PC-9 (cell line): ENCODE measurements around the gene PLEKHA5. TPM values are rescaled to one million over a fixed set of nuclear protein-coding genes. Genes with fewer than 3 reads are reported as not detected.
"Not testable (repeated sequence)": the region's sequence is repeated elsewhere in the genome, so short reads cannot be mapped to it uniquely, and the experiment has no call there.

Experiments used
- BruUV-seq: library from RNA; stranded (reverse); fragments of 400-500 nt; replicated peaks from 2 replicates; lab custom pipeline; 2021; lab: Mats Ljungman, UMichigan
- CTCF ChIA-PET: fragments of 300-600 bp; sonication (Branson Sonifier 250); formaldehyde crosslinking; loops from one replicate; lab custom pipeline; 2022; ENCODE audit warnings: antibody characterized with exemption; lab: Charles Lee
- POLR2A ChIA-PET: fragments of 300-600 bp; sonication (Branson Sonifier 250); formaldehyde crosslinking; loops from one replicate; lab custom pipeline; 2022; ENCODE audit warnings: antibody characterized with exemption; ENCODE audit not compliant: unreplicated experiment; lab: Charles Lee
- DNase-seq, 2 experiments: peaks; one replicate each; pipeline versions ENCODE4 v3.0.0 to v3.0.0-alpha.2; 2015 to 2022; ENCODE audit warnings: mixed read lengths in 1 of 2
- H2AFZ ChIP-seq: fragments of 200-600 bp; sonication (generic); 2 replicates; pipeline ENCODE4 v1.8.1; 2017; ENCODE audit warnings: antibody characterized with exemption
- H3F3A ChIP-seq: fragments of 200-600 bp; sonication (generic); 2 replicates; pipeline ENCODE4 v1.8.1; 2017; ENCODE audit warnings: antibody characterized with exemption, mild to moderate bottlenecking, low read depth; ENCODE audit not compliant: insufficient read depth
- H3K27ac ChIP-seq: fragments of 200-600 bp; sonication (generic); 2 replicates; pipeline ENCODE4 v1.6.1; 2016; ENCODE audit warnings: mixed run types
- H3K27me3 ChIP-seq: fragments of 200-600 bp; sonication (generic); 2 replicates; pipeline ENCODE4 v1.6.1; 2016; ENCODE audit warnings: low read depth, mixed run types; ENCODE audit not compliant: insufficient read depth
- H3K36me3 ChIP-seq: fragments of 200-600 bp; sonication (generic); 2 replicates; pipeline ENCODE4 v1.6.1; 2016; ENCODE audit warnings: low read depth, mixed run types
- H3K4me1 ChIP-seq: fragments of 200-600 bp; sonication (generic); replicated peaks from 2 replicates; pipeline ENCODE4 v1.6.1; 2016; ENCODE audit warnings: mixed run types; ENCODE audit not compliant: insufficient read depth
- H3K4me2 ChIP-seq: fragments of 200-600 bp; sonication (generic); 2 replicates; pipeline ENCODE4 v1.6.1; 2017; ENCODE audit warnings: mixed run types
- H3K4me3 ChIP-seq: fragments of 200-600 bp; sonication (generic); 2 replicates; pipeline ENCODE4 v1.6.1; 2016; ENCODE audit warnings: mixed run types
- H3K79me2 ChIP-seq: fragments of 200-600 bp; sonication (generic); 2 replicates; pipeline ENCODE4 v1.6.1; 2017; ENCODE audit warnings: low read depth, mixed run types
- H3K9me2 ChIP-seq: fragments of 200-600 bp; sonication (generic); 2 replicates; pipeline ENCODE4 v1.8.1; 2017; ENCODE audit warnings: mild to moderate bottlenecking; ENCODE audit not compliant: insufficient read depth
- H3K9me3 ChIP-seq: fragments of 200-600 bp; sonication (generic); 2 replicates; pipeline ENCODE4 v1.8.1; 2016; ENCODE audit warnings: low read depth; ENCODE audit not compliant: insufficient read depth
- H4K20me1 ChIP-seq: fragments of 200-600 bp; sonication (generic); 2 replicates; pipeline ENCODE4 v1.8.1; 2017; ENCODE audit not compliant: insufficient read depth
- EZH2 ChIP-seq: fragments of 200-600 bp; sonication (generic); IDR thresholded peaks from 2 replicates; pipeline ENCODE4 v1.8.0; 2017; ENCODE audit warnings: antibody characterized with exemption, low read depth
- intact Hi-C: fragments of 100-400 bp; cut with micrococcal nuclease; formaldehyde crosslinking; loops from one replicate; pipeline ENCODE4 v1.10.0; 2022; ENCODE audit not compliant: unreplicated experiment
- total RNA-seq: library from RNA; stranded (reverse); gene quantifications from 2 replicates; pipeline ENCODE4 v1.2.3, GENCODE V29; 2021
- TF ChIP-seq, protein P1 (sequence below): fragments of 200-600 bp; sonication (generic); conservative IDR thresholded peaks from 2 replicates; pipeline ENCODE4 v1.6.1; 2017; ENCODE audit warnings: mixed run types, antibody characterized with exemption, mild to moderate bottlenecking, moderate library complexity

PLEKHA5 gene
- total RNA-seq, 1 experiment from 2014 or later, result 54.1 TPM

GRCh38 chr12:19227880-19228210 lies 98.3 kb downstream of the PLEKHA5 start:
- Histone ChIP-seq H3K27ac (no peak overlapping the region), H3K79me2 (peaks cover 4% of the 10 kb centered on the region; the same call in 1 of the 2 replicates), H2AFZ (no peak overlapping the region), H3K9me3 (peaks cover 3% of the 10 kb centered on the region; the same call in 1 of the 2 replicates), H3K4me1 (no peaks in the 10 kb centered on the region), H4K20me1 (0 out of 2 replicates have a peak, but pooled peaks cover 7% of the 10 kb centered on the region), H3K9me2 (no peaks in the 10 kb centered on the region), H3K36me3 (no peaks in the 10 kb centered on the region), H3F3A (no peaks in the 10 kb centered on the region), H3K4me3 (no peak overlapping the region), H3K27me3 (no peaks in the 10 kb centered on the region), H3K4me2 (no peak overlapping the region)
- CTCF ChIA-PET, result no interaction called here
- POLR2A ChIA-PET, result no interaction called here
- TF ChIP-seq, protein P1, sequence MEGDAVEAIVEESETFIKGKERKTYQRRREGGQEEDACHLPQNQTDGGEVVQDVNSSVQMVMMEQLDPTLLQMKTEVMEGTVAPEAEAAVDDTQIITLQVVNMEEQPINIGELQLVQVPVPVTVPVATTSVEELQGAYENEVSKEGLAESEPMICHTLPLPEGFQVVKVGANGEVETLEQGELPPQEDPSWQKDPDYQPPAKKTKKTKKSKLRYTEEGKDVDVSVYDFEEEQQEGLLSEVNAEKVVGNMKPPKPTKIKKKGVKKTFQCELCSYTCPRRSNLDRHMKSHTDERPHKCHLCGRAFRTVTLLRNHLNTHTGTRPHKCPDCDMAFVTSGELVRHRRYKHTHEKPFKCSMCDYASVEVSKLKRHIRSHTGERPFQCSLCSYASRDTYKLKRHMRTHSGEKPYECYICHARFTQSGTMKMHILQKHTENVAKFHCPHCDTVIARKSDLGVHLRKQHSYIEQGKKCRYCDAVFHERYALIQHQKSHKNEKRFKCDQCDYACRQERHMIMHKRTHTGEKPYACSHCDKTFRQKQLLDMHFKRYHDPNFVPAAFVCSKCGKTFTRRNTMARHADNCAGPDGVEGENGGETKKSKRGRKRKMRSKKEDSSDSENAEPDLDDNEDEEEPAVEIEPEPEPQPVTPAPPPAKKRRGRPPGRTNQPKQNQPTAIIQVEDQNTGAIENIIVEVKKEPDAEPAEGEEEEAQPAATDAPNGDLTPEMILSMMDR, result no peak
- TF ChIP-seq EZH2, result no peak
- DNase-seq, result no peak
- no TSS peak for BruUV-seq
- intact Hi-C loops, result no loop called here

DNA sequence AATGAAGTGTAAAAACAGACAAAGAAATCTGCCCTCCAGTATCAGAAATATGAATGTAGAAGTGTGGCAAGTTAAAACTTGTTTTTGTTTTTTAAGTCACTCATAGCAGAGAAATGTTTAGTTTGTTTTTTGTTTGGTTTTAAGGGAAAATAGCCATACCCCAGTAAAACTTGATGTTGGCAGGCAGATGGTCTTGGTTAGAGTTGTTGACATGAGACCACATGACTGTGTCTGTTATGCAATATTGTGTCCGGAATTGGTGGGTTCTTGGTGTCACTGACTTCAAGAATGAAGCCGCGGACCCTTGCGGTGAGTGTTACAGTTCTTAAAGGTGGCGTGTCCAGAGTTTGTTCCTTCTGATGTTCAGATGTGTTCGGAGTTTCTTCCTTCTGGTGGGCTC lies 99.5 kb downstream of the PLEKHA5 start:
- CTCF ChIA-PET, result interaction anchor here (0.7 kb wide), 1 partner anchor 107 kb away, joined by 3 read pairs; no protein-coding TSS in a partner anchor
- H3K27ac ChIP-seq, H3K9me3 ChIP-seq, POLR2A ChIA-PET, H3F3A ChIP-seq, BruUV-seq, DNase-seq, H2AFZ ChIP-seq, H3K9me2 ChIP-seq, H3K4me3 ChIP-seq, H3K36me3 ChIP-seq, H3K4me2 ChIP-seq, H3K79me2 ChIP-seq, H3K27me3 ChIP-seq, intact Hi-C loops, H3K4me1 ChIP-seq, H4K20me1 ChIP-seq: not testable (repeated sequence)

- intact Hi-C loops, result no loop called here
- peaks cover 3% of the 10 kb centered on the region; the same call in 1 of the 2 replicates for H3K9me3 ChIP-seq
- no peaks in the 10 kb centered on the region for H3K36me3 ChIP-seq
- 0 out of 2 replicates have a peak, but pooled peaks cover 7% of the 10 kb centered on the region for H4K20me1 ChIP-seq
- no peak overlapping the region for H3K27ac ChIP-seq
- H3F3A ChIP-seq, result no peaks in the 10 kb centered on the region
- peaks cover 4% of the 10 kb centered on the region; the same call in 1 of the 2 replicates for H3K79me2 ChIP-seq
- no peak overlapping the region for H2AFZ ChIP-seq
- no peaks in the 10 kb centered on the region for H3K27me3 ChIP-seq
- TF ChIP-seq, protein P1, result no peak
- no peak for TF ChIP-seq EZH2
- H3K9me2 ChIP-seq, result no peaks in the 10 kb centered on the region
- CTCF ChIA-PET, result no interaction called here
- no peaks in the 10 kb centered on the region for H3K4me1 ChIP-seq
- DNase-seq, result no peak
- H3K4me2 ChIP-seq, result no peak overlapping the region
- POLR2A ChIA-PET, result no interaction called here
- no peak overlapping the region for H3K4me3 ChIP-seq
- BruUV-seq, result no TSS peak
Observed at GRCh38 chr12:19230299-19230866, 100.8 kb downstream of the PLEKHA5 start.
